ENCODE results near the gene SKA1.

The SKA1 gene

GRCh38 chr18:50374753-50375391 lies at the start of gene SKA1:
Gene SKA1 (plus strand): TSS chr18:50375046. CDS start chr18:50375831, 785 bp downstream.
- peak; percentile 87 to 88 for DNase-seq (ENCODE audit: low read depth in 1 of 2, low spot score in 1 of 2)

GRCh38 chr18:50327983-50328382 lies 46.9 kb upstream of the SKA1 start:
- no peak for DNase-seq (ENCODE audit: low read depth in 1 of 2, low spot score in 1 of 2)

- no peak for DNase-seq (ENCODE audit: low read depth in 1 of 2, low spot score in 1 of 2)
These were observed 44.7 kb upstream of the SKA1 start for GRCh38 chr18:50330176-50330575.

GRCh38 chr18:50331691-50332090 lies 43.2 kb upstream of the SKA1 start:
- DNase-seq (ENCODE audit: low read depth in 1 of 2, low spot score in 1 of 2) = no peak

GRCh38 chr18:50334546-50335152 lies 40.2 kb upstream of the SKA1 start:
- DNase-seq (ENCODE audit: low read depth in 1 of 2, low spot score in 1 of 2) = no peak

- DNase-seq (ENCODE audit: low read depth in 1 of 2, low spot score in 1 of 2) = no peak
These were observed 36.7 kb upstream of the SKA1 start for GRCh38 chr18:50338122-50338521.

- no peak for DNase-seq (ENCODE audit: low read depth in 1 of 2, low spot score in 1 of 2)
These were observed 36.1 kb upstream of the SKA1 start for GRCh38 chr18:50338715-50339114.

GRCh38 chr18:50340078-50340477 lies 34.8 kb upstream of the SKA1 start:
- no peak for DNase-seq (ENCODE audit: low read depth in 1 of 2, low spot score in 1 of 2)

- DNase-seq (ENCODE audit: low read depth in 1 of 2, low spot score in 1 of 2) = no peak
These were observed 33.4 kb upstream of the SKA1 start for GRCh38 chr18:50341443-50341842.

GRCh38 chr18:50350699-50351098 lies 24.1 kb upstream of the SKA1 start:
- DNase-seq (ENCODE audit: low read depth in 1 of 2, low spot score in 1 of 2) = no peak

GRCh38 chr18:50356036-50356945 lies 18.6 kb upstream of the SKA1 start:
- DNase-seq (ENCODE audit: low read depth in 1 of 2, low spot score in 1 of 2) = no peak

GRCh38 chr18:50358844-50359243 lies 16.0 kb upstream of the SKA1 start:
- no peak for DNase-seq (ENCODE audit: low read depth in 1 of 2, low spot score in 1 of 2)

- no peak for DNase-seq (ENCODE audit: low read depth in 1 of 2, low spot score in 1 of 2)
These were observed 15.0 kb upstream of the SKA1 start for GRCh38 chr18:50359806-50360205.

GRCh38 chr18:50360611-50361010 lies 14.2 kb upstream of the SKA1 start:
- no peak for DNase-seq (ENCODE audit: low read depth in 1 of 2, low spot score in 1 of 2)

GRCh38 chr18:50369672-50370071 lies 5.2 kb upstream of the SKA1 start:
- DNase-seq (ENCODE audit: low read depth in 1 of 2, low spot score in 1 of 2) = no peak

GRCh38 chr18:50372743-50373142 lies 2.1 kb upstream of the SKA1 start:
- no peak for DNase-seq (ENCODE audit: low read depth in 1 of 2, low spot score in 1 of 2)

GRCh38 chr18:50373561-50374219 lies 1.2 kb upstream of the SKA1 start:
- DNase-seq (ENCODE audit: low read depth in 1 of 2, low spot score in 1 of 2) = no peak

GRCh38 chr18:50374220-50374752 lies 560 bp upstream of the SKA1 start:
- no peak for DNase-seq (ENCODE audit: low read depth in 1 of 2, low spot score in 1 of 2)

GRCh38 chr18:50377061-50377798 lies 2.4 kb downstream of the SKA1 start:
- no peak for DNase-seq (ENCODE audit: low read depth in 1 of 2, low spot score in 1 of 2)

GRCh38 chr18:50388988-50389387 lies 14.1 kb downstream of the SKA1 start:
- DNase-seq (ENCODE audit: low read depth in 1 of 2, low spot score in 1 of 2) = no peak

GRCh38 chr18:50393802-50394201 lies 19.0 kb downstream of the SKA1 start:
- no peak for DNase-seq (ENCODE audit: low read depth in 1 of 2, low spot score in 1 of 2)

Measured in activated CD4-positive, alpha-beta T cell treated with anti-CD3 and anti-CD28 coated beads, Interleukin-2, amount 50 U/mL, for 24 hours (primary cell).